Measurements from ENCODE around the gene ALKBH5. TPM values are rescaled to one million over a fixed set of nuclear protein-coding genes. Genes with fewer than 3 reads are reported as not detected.

Gene ALKBH5
- total RNA-seq, 4 donors from 2014 or later: 73.9 to 110 (median 93.6) TPM

GRCh38 chr17:18254888-18255649 lies 71.4 kb downstream of the ALKBH5 start:
- no peak overlapping the region for H3K4me3 ChIP-seq
- H3K27ac ChIP-seq: no peak overlapping the region
- DNase-seq (ENCODE audit: low spot score in 2 of 2): no peak
- H3K27me3 ChIP-seq: no peaks in the 10 kb centered on the region
- no peaks in the 10 kb centered on the region for H3K9me3 ChIP-seq
- H3K36me3 ChIP-seq: peaks cover 0 to 67% (median 32%) of the 10 kb centered on the region in 3 donors
- peaks cover 0 to 37% (median 22%) of the 10 kb centered on the region in 4 donors for H3K4me1 ChIP-seq
- WGBS, 2 donors: 94 to 96% methylated on average over 8 of the region's 8 CpGs
- no peak for TF ChIP-seq CTCF (IDR thresholded peaks at IDR 0.05)
- no peak for TF ChIP-seq EP300 (IDR thresholded peaks at IDR 0.05)
- no peak for TF ChIP-seq POLR2A (IDR thresholded peaks at IDR 0.05)

- no peak for DNase-seq (ENCODE audit: low spot score in 2 of 2)
- WGBS, 2 donors: 64 to 80% methylated on average over 8 to 11 of the region's 11 CpGs
- Histone ChIP-seq H3K9me3 (no peaks in the 10 kb centered on the region), H3K4me1 (peaks cover 0 to 45% (median 25%) of the 10 kb centered on the region in 4 donors), H3K27ac (peak overlapping the region in 2 of 4 donors; percentile 96 to 98), H3K36me3 (peaks cover 0 to 54% (median 24%) of the 10 kb centered on the region in 3 donors), H3K4me3 (no peak overlapping the region), H3K27me3 (no peaks in the 10 kb centered on the region)
- TF ChIP-seq CTCF (IDR thresholded peaks at IDR 0.05): no peak
- TF ChIP-seq POLR2A (IDR thresholded peaks at IDR 0.05): no peak
- no peak for TF ChIP-seq EP300 (IDR thresholded peaks at IDR 0.05)
Measured at GRCh38 chr17:18256351-18256750, 72.7 kb downstream of the ALKBH5 start.

GRCh38 chr17:18256776-18257175 lies 73.1 kb downstream of the ALKBH5 start:
- Histone ChIP-seq H3K36me3 (peaks cover 0 to 50% (median 20%) of the 10 kb centered on the region in 3 donors), H3K9me3 (no peaks in the 10 kb centered on the region), H3K4me3 (peak overlapping the region in 2 of 4 donors; percentile 96 to 100), H3K27me3 (no peaks in the 10 kb centered on the region), H3K27ac (peak overlapping the region in 2 of 4 donors; percentile 96 to 98), H3K4me1 (peaks cover 0 to 49% (median 30%) of the 10 kb centered on the region in 4 donors)
- TF ChIP-seq CTCF (IDR thresholded peaks at IDR 0.05): no peak
- TF ChIP-seq EP300 (IDR thresholded peaks at IDR 0.05): no peak
- TF ChIP-seq POLR2A (IDR thresholded peaks at IDR 0.05): no peak
- DNase-seq (ENCODE audit: low spot score in 2 of 2): no peak
- WGBS, 2 donors: 81 to 91% methylated on average over 7 of the region's 7 CpGs

- H3K4me3 ChIP-seq: peak overlapping the region; percentile 83 to 100 (median 98)
- H3K4me1 ChIP-seq: peaks cover 0 to 55% (median 35%) of the 10 kb centered on the region in 4 donors
- peak in 1 of 2 donors; percentile 56 for DNase-seq (ENCODE audit: low spot score in 2 of 2)
- no peaks in the 10 kb centered on the region for H3K27me3 ChIP-seq
- WGBS, 2 donors: 22 to 25% methylated on average over 13 to 18 of the region's 18 CpGs
- no peaks in the 10 kb centered on the region for H3K9me3 ChIP-seq
- peak overlapping the region; percentile 88 to 99 (median 97) for H3K27ac ChIP-seq
- no peak for TF ChIP-seq EP300 (IDR thresholded peaks at IDR 0.05)
- TF ChIP-seq POLR2A (IDR thresholded peaks at IDR 0.05): no peak
- TF ChIP-seq CTCF (IDR thresholded peaks at IDR 0.05): no peak
- peaks cover 0 to 43% (median 19%) of the 10 kb centered on the region in 3 donors for H3K36me3 ChIP-seq
Measured at GRCh38 chr17:18257268-18257981, 73.8 kb downstream of the ALKBH5 start.

- H3K27ac ChIP-seq: peak overlapping the region; percentile 88 to 99 (median 97)
- H3K4me1 ChIP-seq: peaks cover 0 to 60% (median 37%) of the 10 kb centered on the region in 4 donors
- H3K9me3 ChIP-seq: no peaks in the 10 kb centered on the region
- H3K4me3 ChIP-seq: peak overlapping the region; percentile 83 to 100 (median 98)
- TF ChIP-seq CTCF (IDR thresholded peaks at IDR 0.05) (no peak), EP300 (IDR thresholded peaks at IDR 0.05) (no peak), POLR2A (IDR thresholded peaks at IDR 0.05) (no peak)
- peaks cover 0 to 41% (median 19%) of the 10 kb centered on the region in 3 donors for H3K36me3 ChIP-seq
- 0 to 2% methylated on average over 6 to 15 of the region's 16 CpGs for WGBS, 2 donors
- H3K27me3 ChIP-seq: no peaks in the 10 kb centered on the region
- peak; percentile 53 to 59 for DNase-seq (ENCODE audit: low spot score in 2 of 2)
Measured at GRCh38 chr17:18257982-18258355, 74.3 kb downstream of the ALKBH5 start.

Measured in tibial nerve (tissue), 4 donors.